HG03457 (cell line): ENCODE measurements around the gene ERVK3-1.

Experiments used
- ATAC-seq: cut with Tn5 transposase; IDR thresholded peaks from one replicate; pipeline ENCODE4 v1.9.1; 2021; ENCODE audit warnings: moderate number of reproducible peaks; ENCODE audit not compliant: unreplicated experiment

ERVK3-1 gene

GRCh38 chr19:58357481-58358145 is 52.4 kb downstream of the ERVK3-1 start:
- no peak for ATAC-seq

- no peak for ATAC-seq
Observed at GRCh38 chr19:58361900-58362271, 56.7 kb downstream of the ERVK3-1 start.

- peak; percentile 81 for ATAC-seq
Observed at GRCh38 chr19:58362272-58362994, 57.3 kb downstream of the ERVK3-1 start, which contains the start of gene ZNF497. Gene ZNF497 (minus strand): TSS chr19:58362751. CDS start chr19:58357635, 5,116 bp downstream.

GRCh38 chr19:58364146-58364545 is 59.0 kb downstream of the ERVK3-1 start:
- no peak for ATAC-seq
